ENCODE results near the gene LYPD6B. TPM values are rescaled to one million over a fixed set of nuclear protein-coding genes. Genes with fewer than 3 reads are reported as not detected.

LYPD6B gene
- total and polyA plus RNA-seq, 4 donors: 0.13 to 0.59 (median 0.14) TPM

- TF ChIP-seq CTCF (IDR thresholded peaks at IDR 0.05; ENCODE audit: low read depth, low read length, missing input control): no peak
- no peak for TF ChIP-seq SP1 (IDR thresholded peaks at IDR 0.05)
- no peak for TF ChIP-seq REST (IDR thresholded peaks at IDR 0.05)
- no peak for TF ChIP-seq ATF3 (IDR thresholded peaks at IDR 0.05)
- no peak for TF ChIP-seq TAF1 (conservative IDR thresholded peaks at IDR 0.05)
Observed at GRCh38 chr2:149226790-149227189, 188.3 kb downstream of the LYPD6B start (continued).

- 57% methylated on average over 3 of the region's 3 CpGs for WGBS
- Histone ChIP-seq H3K36me3 (ENCODE audit: control insufficient read depth in 4 of 4, insufficient read depth in 3 of 4, low read depth in 1 of 4, low read length in 3 of 4) (no peaks in the 10 kb centered on the region), H3K9me3 (ENCODE audit: control insufficient read depth in 4 of 4, low read length in 3 of 4) (no peaks in the 10 kb centered on the region), H3K4me1 (ENCODE audit: control insufficient read depth in 4 of 4, insufficient read depth in 4 of 4, low read length in 3 of 4) (no peaks in the 10 kb centered on the region), H3K9ac (ENCODE audit: low read depth in 1 of 2, low read length in 2 of 2) (no peak overlapping the region), H3K4me3 (ENCODE audit: low read depth in 1 of 3, low read length in 3 of 3) (no peak overlapping the region), H3K27me3 (ENCODE audit: control insufficient read depth in 4 of 4, insufficient read depth in 4 of 4, low read length in 3 of 4) (no peaks in the 10 kb centered on the region), H3K27ac (ENCODE audit: low read depth in 1 of 2, low read length in 2 of 2) (no peak overlapping the region)
- no peak for TF ChIP-seq HNF4A (conservative IDR thresholded peaks at IDR 0.05)
- no peak for TF ChIP-seq NR2F2 (IDR thresholded peaks at IDR 0.05)
- no peak for TF ChIP-seq REST (IDR thresholded peaks at IDR 0.05)
- TF ChIP-seq JUND (IDR thresholded peaks at IDR 0.05): no peak
- TF ChIP-seq HNF4G (IDR thresholded peaks at IDR 0.05): no peak
- no peak for TF ChIP-seq TAF1 (conservative IDR thresholded peaks at IDR 0.05)
- TF ChIP-seq MAX (IDR thresholded peaks at IDR 0.05): no peak
- TF ChIP-seq GABPA (IDR thresholded peaks at IDR 0.05 in 1 of 2, conservative IDR thresholded peaks at IDR 0.05 in 1 of 2): no peak
- TF ChIP-seq FOXA1 (IDR thresholded peaks at IDR 0.05): no peak
- no peak for TF ChIP-seq RXRA (IDR thresholded peaks at IDR 0.05)
- no peak for TF ChIP-seq ZBTB33 (IDR thresholded peaks at IDR 0.05)
- no peak for TF ChIP-seq FOXA2 (IDR thresholded peaks at IDR 0.05)
- TF ChIP-seq EGR1 (IDR thresholded peaks at IDR 0.05; ENCODE audit: low read depth in 2 of 2): no peak
- TF ChIP-seq RAD21 (IDR thresholded peaks at IDR 0.05): no peak
- TF ChIP-seq CTCF (IDR thresholded peaks at IDR 0.05; ENCODE audit: low read depth, low read length, missing input control): no peak
- DNase-seq (ENCODE audit: low spot score): no peak
Observed at GRCh38 chr2:149235816-149236375, 197.4 kb downstream of the LYPD6B start.
